HG03571 (cell line): ENCODE results near the gene SYTL1.
A peak's percentile ranks its signal among the peaks of the same experiment; 100 is the strongest.
"Not testable (repeated sequence)": the region's sequence is repeated elsewhere in the genome, so short reads cannot be mapped to it uniquely, and the experiment has no call there.

ENCODE experiments used
- ATAC-seq: cut with Tn5 transposase; IDR thresholded peaks from one replicate; pipeline ENCODE4 v1.9.1; 2021; ENCODE audit not compliant: unreplicated experiment

SYTL1 gene

DNA sequence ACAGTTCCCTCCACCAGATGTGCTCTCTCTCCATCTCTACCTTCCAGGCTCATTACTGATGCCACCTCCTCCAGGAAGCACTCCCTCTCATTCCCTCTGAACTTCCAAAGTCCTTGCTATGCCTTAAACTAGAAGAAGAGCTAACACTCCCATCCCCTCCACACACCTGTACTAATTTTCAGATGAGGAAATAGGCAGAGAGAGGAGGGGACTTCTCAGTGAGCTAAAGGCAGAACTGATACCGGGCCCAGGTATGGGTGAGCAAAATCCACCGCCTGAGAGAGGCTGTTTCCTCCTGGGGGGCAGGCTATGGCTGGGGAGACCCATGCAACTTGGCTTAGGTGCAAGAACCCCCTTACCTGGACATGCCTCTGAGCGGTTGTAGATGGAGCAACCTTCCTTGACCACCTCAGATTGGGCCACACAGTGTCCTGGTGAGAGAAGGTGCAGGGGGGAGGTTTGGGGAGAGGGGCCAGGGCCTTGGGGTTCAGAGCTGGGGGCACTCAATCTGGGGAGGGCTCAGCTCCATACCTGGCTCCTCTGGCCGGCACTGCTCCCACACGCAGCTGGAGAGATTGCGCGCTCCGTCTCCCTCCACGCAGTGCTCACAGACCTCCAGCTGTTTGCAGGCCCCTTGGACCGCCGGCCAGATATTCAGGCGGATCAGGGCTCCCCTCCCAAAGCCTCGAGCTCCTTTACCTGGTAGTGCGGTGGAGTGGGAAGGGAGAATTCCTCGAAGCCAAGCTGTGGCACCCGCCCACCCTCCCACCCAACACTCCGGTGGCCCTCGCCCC lies 40.3 kb downstream of the SYTL1 start:
- no peak for ATAC-seq

DNA sequence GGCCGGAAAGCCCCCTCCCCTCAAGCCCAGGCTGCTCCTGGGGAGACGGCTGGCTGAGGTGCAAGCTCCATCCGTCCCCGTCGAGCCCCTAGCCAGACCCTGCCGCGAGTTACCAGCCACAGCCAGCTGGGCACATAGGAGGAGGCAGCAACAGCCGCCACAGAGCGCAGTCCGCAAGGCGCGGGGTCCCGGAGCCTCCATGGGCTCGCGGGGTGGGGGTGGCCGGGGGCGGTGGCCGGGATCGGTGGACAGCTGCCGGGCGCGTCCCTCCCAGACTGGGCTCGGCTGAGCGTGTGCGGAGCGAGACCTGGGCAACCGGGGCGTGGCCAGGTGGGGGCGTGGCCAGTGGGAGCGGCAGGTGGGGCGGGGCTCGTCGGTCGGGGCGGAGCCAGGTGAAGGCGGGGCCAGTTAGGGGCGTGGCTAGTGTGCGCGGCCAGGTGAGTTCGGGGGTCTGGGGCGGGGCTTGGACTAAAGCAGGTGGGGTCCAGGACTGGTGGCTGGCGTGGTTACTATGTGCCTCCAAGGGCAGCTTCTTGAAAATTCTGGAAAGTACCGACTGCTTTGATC lies 41.3 kb downstream of the SYTL1 start, which contains the start of gene CD164L2:
Gene CD164L2, minus strand, starts transcription at position 295 of the 567 bp plus-strand sequence. Its CDS starts 94 bp downstream, at position 201.
- ATAC-seq: no peak

DNA sequence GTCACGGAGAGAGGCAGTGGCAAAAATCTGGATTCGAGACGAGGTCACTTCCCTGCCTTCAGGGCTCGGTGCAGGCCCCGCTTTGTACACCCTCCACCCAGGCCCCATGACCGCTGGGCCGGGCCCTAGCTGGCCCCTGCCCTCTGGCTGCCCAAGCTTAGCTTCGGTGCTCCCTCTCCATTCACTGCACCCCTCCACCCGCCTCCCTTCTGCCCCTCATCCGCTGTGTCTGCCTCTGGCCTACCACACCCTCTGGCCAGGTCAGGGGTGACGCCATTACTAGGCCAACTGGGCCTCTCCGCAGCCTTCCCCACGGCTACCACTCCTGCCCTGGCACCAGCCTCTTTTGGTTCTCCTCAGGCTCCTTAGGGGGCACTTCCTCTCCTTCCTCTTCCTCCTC lies 41.8 kb downstream of the SYTL1 start:
- ATAC-seq: no peak

DNA sequence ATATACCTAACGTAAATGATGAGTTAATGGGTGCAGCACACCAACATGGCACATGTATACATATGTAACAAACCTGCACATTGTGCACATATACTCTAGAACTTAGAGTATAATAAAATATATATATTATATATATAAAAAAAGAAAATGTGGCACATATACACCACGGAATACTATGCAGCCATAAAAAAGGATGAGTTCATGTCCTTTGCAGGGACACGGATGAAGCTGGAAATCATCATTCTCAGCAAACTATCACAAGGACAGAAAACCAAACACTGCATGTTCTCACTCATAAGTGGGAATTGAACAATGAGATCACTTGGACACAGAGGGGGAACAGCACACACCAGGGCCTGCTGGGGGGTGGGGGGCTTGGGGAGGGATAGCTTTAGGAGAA lies 43.0 kb downstream of the SYTL1 start:
- ATAC-seq: not testable (repeated sequence)

DNA sequence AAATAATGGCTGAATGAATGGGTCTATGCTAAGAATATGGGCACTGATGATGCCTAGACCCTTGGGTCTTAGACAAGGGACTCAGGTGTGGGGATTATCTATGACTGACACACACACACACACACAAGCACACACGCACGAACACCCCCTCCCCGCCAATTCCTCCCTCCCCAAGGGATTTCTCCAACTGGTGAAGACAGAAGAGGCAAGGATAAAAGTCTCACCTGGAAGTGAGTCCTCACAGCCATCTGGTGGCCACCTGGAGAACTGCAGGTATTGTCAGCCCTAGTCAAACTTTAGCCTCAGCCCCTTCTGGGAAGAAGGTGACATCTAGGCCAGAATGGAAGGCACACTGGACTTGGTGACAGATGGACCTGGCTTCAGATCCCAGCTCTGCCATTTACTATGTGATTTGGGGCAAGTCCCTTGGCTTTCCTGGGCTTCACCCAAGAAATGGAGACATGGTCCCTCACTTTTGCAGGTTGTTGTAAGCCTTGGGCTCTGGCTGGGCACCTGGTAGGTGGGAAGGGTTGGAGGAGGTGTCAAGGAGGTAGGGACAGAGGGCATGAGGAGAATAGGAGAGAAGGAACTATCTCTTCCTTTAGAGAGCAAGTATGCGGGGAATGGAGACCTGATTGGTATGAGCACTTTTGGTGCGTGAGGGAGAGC lies 46.6 kb downstream of the SYTL1 start:
- no peak for ATAC-seq

DNA sequence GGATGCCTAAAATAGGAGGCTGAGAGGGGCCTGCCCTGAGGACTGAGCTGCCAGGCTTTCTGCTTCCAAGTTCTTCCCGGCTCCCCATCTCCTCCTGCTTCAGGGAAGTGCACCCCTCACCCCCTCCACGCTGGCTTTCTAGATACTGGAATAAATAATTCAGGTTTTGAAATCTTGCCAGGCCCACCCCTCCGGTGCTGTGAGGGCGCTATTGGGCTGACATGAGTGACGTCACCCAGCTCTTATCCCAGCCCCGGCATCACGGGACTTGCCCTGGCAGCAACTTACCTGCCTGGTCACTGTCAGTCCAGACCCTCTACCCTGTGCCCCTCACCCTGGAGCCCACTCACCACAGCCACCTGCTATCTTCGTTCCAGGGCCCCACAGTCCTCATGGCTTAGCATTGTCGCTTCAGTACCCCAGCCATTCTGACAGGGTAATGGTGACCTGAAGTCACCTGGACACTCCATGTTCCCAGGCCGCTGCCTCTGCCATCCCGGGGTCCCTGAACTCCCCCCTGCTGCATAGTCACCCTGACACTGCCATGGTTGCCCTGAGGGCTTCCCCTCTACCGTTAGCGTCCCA lies 49.8 kb downstream of the SYTL1 start:
- no peak for ATAC-seq

DNA sequence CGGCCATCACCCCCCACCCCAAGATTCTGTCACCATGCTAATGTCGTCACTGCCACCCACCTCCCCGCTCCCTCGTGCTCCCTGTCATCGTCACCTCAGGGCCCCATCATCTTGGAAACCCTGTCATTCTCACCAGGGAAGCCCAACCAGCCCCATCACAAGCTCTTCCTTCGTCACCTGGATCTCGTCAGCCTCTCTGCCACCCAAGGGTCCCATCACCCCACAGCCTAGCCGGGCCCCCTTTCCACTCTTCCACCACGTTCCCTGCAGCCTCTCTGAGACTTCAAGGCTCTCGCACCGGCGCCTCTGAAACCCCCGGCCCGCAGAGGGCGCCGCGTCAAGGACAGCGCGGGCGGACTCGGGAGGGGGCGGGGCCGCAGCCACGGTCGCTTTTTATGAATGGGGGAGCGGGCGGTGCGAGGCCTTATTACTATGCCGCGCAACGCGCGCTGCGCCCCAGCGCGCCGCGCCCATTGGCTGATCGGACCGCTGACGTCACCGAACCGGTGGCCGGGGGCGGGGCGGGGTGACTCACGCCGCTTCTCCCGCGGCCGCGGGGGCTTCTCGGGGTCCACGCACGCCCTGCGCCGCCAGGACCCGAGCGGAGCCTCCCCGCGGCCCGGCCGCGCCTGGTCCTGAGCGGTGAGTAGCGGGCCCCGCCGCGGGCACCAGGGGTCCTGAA lies 50.4 kb downstream of the SYTL1 start, which contains the start of gene GPR3:
Gene GPR3, plus strand, starts transcription at position 527 of the 682 bp plus-strand sequence. CDS start 1,177 bp downstream, outside the sequence.
- peak; percentile 65 for ATAC-seq

DNA sequence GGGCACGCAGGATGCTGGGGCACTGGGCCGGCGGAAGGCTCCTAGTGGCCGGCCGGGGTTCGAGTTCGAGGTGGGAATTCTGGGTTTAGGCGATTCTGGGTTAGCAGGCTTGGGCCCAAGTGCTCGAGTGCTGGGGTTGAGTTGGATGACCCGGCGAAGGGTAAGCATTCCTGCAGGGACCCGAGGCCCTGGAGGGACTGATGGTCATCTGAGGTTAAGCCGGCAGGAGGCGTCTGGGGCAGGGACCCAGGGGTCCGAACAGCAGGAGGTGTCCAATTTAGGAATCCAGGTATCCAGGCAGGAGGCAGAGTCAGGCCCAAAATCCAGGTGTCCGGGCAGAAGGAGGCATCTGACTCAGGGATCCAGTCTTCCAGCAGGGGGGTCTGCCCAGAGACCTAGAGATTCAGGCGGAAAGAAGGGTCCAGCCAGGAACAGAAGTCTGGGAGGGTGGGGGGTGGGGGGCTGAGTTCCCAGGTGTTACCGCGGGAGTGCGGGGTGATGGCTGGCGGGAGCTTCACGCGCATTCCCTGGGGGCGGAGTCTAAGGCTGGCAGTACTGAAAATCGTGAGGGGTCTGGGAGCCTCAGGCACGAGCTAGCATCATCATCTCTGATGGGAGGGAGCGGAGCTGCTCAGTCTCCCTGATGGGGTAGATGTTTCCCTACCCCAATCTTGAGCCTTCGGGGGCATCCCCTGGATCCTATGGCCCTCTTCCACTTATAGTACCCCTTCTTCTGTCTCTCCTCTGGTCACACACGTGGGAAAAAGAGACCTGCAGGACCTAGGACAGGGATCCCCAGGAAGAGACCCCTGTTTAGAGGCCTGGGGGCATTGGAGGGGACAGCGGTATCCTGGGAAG lies 51.2 kb downstream of the SYTL1 start:
- ATAC-seq: no peak

DNA sequence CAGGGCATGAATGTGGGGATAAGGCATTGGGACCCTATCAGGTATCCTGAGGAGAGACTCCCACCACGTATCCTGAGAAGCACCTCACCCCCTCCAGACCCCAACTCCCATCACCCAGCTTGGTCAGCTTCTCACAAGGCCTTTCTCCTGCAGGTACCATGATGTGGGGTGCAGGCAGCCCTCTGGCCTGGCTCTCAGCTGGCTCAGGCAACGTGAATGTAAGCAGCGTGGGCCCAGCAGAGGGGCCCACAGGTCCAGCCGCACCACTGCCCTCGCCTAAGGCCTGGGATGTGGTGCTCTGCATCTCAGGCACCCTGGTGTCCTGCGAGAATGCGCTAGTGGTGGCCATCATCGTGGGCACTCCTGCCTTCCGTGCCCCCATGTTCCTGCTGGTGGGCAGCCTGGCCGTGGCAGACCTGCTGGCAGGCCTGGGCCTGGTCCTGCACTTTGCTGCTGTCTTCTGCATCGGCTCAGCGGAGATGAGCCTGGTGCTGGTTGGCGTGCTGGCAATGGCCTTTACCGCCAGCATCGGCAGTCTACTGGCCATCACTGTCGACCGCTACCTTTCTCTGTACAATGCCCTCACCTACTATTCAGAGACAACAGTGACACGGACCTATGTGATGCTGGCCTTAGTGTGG lies 51.9 kb downstream of the SYTL1 start:
- no peak for ATAC-seq

DNA sequence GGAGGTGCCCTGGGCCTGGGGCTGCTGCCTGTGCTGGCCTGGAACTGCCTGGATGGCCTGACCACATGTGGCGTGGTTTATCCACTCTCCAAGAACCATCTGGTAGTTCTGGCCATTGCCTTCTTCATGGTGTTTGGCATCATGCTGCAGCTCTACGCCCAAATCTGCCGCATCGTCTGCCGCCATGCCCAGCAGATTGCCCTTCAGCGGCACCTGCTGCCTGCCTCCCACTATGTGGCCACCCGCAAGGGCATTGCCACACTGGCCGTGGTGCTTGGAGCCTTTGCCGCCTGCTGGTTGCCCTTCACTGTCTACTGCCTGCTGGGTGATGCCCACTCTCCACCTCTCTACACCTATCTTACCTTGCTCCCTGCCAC lies 52.4 kb downstream of the SYTL1 start:
- ATAC-seq: no peak

DNA sequence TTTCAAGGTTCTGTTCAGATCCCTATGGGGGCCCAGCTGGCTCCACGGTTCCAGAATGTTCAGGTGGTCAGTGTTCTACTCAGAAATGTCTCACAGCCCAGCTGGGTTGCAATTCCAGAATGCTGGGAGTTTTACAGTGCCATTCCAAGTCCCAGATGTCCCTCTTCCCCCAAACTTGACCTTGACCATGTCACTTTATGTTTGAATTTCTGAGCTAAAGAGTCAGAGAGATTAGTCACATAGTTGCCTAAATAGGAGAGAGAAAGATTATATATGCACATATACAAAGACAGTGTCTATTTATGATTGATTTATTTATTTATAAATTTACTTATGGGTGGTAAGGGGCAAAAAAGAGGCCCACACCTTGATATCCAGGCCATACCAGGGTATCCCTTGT lies 53.1 kb downstream of the SYTL1 start:
- ATAC-seq: no peak

DNA sequence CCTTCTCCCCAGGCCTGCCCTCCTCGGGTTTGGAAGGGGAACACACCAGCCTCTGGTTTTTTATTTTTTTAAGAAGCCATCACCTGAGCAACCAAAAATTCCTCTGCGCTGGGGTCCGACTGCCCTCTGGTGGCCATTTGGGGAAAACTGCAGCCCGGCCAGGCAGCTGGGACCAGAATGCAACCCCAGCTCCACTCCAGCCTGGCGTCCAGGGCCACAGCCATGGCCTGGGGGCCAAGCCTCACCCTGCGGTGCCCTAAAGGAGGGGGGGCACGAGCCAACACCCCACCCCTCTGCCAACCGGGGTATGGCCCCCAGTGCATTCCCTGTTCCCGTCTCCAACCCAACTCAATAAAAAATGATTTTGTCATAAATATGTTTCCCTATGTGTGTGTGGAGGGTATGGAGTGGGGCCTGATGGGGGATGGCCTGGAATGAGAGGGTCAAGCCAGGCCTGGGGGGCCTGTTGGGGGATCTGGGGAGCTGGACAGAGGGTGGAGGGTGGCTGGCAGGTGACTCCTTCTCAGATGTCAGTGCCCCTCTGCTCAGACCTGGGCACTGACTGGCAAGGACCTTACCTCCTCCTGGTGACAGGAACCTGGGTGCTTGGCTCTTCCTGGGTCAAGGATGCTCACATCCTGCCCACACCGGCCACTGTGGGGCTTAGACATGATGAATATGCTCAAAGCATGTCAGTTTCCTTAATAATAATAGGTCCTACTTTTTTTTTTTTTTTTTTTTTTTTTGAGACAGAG lies 53.8 kb downstream of the SYTL1 start:
- ATAC-seq: no peak

DNA sequence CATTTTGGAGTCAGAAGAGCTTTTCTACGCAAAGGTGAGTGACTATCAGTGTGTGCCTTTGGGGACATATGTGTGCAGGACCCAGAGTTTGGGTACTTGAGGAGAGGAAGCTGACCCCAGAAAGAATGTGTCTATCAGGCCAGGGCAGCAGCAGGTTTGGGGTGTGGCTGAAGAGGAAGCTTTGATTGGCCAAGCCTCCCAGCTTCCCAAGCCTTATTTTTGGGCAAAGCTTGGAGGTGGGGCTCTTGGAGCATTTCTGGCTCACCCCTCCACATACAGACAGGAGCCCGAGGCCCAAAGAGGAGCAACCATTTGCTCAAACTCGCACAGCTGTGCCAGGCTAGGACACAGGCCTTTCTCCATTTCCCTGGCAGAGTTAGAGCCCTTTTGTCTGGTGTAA lies 55.3 kb downstream of the SYTL1 start:
- no peak for ATAC-seq

DNA sequence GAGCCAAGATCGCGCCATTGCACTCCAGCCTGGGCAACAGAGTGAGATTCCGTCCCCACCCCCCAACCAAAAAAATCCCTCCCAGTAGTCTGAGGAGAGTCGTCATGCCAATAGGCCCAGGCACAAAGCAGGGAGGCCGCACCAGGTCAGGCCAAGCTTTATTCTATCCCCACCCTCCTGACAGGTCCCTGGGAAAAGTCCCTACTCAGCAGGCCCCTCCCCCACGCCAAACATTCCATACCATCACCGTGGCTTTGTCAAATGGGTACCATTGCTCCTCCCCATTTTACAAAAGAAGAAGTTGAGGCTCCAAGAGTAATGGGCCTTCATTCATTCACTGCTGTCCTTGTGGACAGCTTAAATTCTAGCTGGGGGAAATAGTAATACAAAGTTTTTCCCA lies 55.9 kb downstream of the SYTL1 start:
- ATAC-seq: no peak

DNA sequence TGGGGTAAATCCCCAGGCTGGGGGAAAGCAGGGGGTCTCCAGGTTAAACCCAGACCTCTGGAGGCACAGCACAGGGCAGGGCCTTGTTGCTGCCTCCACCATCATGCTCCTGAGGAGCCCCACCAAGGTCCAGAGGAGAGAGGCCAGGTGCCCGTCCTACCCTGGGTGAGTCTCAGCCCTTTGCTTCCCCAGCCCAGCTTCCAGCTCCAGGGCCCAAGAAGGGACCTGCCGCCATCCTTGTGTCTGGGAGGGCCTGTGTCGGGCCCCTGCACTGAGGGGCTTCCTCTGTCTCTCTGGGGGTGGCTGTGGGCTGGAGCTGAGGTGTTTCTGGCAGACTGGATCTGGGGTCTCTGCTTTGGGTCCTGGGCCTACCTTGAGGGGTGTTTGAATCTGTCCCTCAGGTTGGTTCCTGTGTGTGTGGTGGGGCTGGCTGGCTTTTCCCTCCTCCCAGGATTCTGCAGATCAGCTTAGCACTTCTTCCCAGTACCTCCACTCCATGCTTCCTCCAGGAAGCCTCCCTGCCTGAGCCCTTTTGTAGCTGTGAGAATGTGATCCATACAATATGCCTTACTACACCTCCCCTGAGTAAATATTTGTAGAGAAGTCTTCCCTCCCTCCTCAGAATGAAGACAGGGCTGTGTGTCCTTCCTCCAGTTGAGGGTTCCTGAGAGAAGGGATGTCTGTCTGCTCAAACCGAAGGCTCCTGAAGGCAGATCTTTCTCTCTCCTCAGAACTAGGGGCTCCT lies 56.8 kb downstream of the SYTL1 start:
- ATAC-seq: no peak

DNA sequence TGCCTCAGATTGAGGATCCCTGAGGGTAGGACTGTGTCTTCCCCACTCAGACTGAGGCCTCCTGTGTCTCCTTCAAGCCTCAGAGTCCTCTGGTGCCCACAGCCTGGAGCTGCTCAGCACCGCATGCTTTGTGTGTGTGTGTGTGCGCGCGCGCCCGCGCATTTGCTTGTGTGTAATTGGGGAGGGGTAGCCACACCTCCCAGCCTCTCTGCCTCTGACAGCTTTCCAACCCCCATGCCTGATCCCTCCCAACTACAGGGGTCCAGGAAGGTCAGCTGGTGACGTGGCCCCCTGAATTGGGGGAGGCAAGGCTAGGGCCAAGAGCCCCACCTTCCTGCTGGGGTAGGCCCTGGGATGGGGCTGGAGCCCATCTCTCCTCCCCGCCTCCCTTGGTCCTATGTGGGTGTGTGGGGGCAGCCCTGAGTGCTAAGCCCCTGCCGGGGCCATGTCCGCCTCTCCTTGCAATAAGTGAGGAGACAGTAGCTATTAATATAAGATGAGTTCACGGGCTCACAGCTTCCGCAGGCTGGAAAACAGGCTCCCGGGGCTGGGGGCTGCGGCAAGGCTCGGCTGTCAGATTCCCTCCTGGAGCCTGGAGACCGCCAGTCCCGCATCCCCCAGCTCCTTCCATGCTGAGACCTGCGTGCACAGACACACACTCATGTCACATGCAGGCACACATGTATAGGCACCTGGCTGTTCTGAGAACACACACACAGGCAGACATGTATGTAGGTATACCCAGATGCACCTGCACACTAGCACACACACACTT lies 57.6 kb downstream of the SYTL1 start:
- ATAC-seq: no peak
